Activated CD4-positive, alpha-beta T cell treated with anti-CD3 and anti-CD28 coated beads, Interleukin-10, Interleukin-2, amounts not matched to agents 100 ng/mL and 50 ng/mL, durations not matched to agents 16 hours and 8 hours (primary cell): ENCODE data around the gene GFM1.
"Not testable (repeated sequence)": the region's sequence is repeated elsewhere in the genome, so short reads cannot be mapped to it uniquely, and the experiment has no call there.

Experiments
- DNase-seq: peaks from one replicate; pipeline ENCODE4 v3.0.0-alpha.2; 2020

GFM1 gene

DNA sequence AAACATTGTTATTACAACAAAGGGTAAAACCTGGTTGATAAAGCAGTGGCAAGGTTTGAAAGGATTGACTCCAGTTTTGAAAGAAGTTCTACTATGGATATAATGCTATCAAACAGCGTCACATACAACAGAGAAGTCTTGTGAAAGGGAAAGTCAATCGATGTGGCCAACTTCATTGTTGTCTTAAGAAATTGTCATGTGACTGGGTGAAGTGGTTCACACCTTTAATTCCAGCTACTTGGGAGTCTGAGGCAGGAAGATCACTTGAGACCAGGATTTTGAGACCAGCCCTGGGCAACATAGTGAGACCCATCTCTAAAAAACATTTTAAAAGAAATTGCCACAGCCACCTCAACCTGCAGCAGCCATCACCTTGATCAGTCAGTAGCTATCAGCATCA is 34.4 kb downstream of the GFM1 start:
- no peak for DNase-seq

DNA sequence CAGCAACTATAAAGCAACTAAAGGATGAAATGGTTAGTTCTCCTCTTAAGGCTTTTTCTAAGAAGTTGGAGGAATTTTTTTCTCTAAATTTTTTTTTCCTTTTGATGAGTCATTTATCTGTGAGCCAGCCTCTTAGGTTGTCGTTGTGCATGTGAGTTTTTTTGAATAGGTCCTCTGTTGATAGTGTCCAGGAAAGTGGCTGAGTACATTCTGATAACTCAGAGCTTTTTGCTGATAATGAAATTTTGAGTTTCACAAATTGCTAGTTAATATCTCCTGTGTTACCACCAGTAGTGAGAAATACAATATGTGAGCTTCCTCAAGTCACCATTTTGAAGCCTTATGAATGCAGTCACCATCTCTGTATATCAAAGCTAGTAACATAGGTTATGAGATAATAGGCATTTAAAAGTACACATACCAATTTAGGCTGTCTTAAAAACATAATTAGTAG is 35.2 kb downstream of the GFM1 start:
- DNase-seq: no peak

DNA sequence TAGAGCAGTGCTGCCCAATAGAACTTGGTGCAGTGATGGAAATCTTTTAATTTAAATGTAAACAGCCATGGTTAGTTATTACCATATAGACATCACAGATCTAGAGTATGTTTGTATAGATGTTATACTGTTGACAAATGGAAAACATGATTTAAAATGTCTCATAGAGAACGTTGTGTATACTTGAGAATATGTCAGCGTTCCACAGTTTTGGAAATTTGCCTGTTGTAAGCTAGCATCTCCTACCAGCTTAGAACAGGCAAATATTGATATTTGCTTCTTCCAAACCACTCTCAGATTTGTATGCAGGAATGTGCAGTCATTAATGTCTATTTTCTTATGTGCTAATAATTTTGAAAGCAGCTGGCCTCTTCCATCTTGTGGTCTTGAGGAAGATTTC is 36.5 kb downstream of the GFM1 start:
- no peak for DNase-seq

DNA sequence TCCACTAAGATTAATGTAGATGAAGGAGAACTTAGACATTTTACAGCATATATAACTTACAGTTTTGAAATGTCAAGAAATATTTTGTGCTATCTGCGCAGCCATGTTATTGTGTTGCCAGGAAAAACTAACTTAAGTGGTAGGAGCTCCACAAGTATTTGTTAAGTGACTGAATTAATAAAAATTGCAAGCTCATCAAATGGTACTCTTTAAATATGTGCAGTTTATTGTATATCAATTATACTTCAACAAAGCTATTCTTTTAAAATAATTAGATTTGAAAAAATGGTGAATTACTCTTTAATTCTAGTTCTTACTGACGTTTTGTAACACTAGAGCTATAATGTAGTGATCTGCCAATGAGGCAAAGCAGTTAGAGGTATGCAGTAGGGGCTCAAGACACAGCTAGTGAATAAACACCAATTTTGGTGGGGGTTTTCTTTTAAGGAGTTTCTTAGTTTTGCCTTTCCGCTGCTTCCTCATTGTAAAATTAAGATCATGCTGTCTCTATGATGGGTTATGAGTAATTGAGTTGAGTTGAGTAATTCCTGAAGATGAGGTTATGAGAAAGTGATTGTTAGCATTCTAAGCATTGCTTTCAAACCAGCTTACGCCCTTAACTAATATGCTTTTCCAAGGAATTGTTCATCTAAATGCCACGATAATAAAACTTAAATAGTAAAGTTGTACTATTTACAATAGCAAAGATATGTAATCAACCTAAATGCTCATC is 39.1 kb downstream of the GFM1 start:
- peak; percentile 44 for DNase-seq

DNA sequence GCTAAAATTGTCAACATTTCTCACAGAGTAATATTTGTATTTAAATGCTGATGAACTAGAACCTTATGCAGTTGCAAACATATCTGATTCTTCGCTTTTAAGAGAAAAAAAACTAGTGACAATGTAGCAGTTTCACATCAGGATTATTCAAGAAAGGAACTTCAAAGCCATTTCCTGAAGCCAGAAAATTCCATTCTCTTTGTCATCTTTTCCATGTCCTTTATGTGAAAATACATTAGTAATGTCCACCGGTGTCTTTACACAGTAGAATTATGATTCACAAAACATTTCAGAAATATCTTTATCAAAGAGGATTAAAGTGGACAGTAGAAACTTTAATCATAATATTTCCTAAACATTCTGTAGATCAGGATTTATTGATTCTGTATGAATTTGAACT is 40.8 kb downstream of the GFM1 start:
- DNase-seq: no peak

DNA sequence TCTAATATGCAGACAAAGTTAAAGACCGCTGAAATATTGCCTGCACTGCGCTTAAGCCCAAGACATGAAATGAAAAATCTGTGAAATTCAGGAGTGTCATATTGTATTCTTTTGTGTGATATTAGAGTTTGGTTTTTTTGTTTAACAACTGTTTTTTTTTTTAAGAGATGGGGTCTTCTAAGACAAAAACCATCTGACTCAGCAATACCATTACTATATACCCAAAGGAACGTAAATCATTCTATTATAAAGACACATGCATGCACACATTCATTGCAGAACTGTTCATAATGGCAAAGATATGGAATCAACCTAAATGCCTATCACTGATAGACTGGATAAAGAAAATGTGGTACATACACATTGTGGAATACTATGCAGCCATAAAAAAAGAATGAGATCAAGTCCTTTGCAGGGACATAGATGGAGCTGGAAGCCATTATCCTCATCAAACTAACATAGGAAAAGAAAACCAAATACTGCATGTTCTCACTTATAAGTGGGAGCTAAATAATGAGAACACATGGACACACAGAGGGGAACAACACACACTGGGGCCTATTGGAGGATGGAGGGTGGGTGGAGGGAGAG is 49.6 kb downstream of the GFM1 start:
- DNase-seq: not testable (repeated sequence)

DNA sequence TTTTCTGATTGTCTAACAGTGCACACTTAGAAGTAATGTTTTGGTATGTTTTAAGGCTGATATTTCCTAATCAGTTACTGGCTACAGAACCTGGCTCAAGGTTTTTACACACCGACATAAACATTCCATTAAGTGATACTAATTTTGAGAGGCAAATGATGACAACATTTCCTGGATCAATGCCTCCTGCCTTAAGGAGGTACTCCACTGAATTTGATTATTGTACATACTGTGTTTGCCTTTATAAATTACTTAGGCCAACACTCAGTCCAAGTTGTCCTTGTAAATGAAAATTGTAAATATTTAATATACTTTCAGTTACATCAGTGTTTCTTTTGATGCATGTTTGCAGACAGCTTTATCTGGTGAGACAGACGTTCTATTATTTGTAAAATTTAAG is 52.3 kb downstream of the GFM1 start:
- DNase-seq: no peak

DNA sequence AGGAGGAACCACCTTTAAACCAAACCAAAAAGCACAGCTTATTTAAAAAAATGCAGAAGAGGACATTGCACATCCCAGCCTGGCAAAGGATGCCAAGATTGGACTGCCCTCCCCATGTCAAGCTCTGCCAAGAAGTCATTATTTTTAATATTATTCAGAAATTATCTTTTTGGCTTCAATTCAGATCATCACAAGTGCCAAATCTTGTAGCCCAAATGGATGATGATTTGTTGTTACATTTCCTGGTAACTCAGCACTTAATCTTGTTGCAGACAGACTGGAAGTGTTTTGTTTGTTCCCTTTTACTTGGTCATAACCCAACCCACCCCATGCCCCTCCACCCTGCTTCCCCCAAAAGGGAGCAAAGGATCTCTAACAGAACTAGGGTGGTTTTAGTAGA is 56.2 kb downstream of the GFM1 start:
- no peak for DNase-seq

DNA sequence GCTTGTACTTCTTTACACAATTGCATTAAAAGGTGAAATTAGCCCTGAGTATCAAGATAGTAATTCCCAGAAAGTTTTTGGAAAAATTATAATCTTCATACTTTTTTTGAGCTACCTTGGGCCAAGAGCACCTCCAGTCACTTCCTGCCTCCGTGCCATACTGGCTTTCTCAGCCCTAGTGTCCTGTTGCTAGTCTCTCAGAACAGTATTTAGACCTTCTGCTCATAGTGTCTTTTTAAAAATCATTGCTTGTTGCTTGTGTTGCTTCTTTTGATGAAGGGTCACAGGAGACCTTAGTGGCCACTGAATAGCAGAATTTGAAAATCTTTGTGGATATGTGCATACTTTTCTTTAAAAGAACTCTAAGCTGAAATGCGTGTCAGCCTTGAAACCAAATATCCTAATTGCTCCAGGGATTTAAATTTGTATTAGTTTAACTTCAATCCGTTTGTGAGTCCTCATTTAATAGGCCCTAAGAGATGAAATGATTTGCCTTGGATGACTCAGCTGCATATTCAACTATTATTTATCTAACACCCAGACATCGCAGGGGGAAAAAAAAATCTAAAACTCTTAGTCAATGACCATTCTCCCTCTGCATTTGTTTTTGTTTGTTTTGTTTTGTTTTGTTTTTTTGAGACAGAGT is 57.2 kb downstream of the GFM1 start:
- DNase-seq: no peak

DNA sequence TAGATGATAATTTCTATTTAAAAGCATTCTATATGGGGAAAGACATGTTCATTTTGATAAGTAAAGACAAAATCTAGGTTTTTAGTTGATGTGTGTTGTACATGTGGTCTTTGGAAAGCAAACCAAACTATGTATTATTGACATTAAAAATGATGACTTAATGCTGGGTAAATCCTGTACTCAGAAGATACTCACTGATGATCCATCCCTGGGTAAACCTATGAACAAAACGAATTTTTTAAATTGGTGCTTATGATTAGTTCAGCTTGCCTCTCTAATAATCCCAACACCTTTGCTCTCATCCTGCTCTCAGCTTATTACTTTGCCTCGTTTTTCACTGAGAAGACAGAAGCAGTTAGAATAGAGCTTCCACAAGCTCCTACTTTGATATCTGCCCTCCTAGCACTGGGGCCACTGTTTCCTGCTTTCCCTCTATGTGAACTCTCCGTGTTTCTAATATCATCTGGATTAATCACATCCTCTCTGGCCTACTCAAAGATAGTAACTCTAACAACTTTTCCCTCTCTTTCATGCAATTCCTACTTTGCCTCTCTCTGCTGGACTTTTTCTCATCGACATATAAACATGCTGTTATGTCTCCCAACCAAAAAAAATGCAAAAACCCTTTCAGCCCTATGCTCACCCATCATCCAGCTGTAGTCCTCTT is 58.6 kb downstream of the GFM1 start:
- no peak for DNase-seq

DNA sequence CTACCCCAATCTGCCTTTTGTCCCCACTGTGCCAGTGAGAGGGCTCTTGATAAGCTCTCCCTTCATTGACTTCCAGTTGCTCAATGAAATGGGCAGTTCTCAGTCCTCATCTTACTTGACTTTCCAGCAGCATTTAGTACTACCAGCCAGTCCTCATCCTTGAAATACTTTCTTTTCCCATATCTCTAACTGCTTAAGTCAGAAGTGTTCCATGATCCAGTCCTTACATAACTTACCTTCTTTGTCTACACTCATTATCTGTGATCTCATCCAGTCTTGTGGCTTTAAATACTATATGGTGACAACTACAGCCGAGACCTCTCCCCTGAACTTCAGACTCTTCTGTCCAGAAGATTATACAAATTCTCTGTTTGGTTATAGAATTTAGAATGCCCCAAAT is 59.2 kb downstream of the GFM1 start:
- no peak for DNase-seq

DNA sequence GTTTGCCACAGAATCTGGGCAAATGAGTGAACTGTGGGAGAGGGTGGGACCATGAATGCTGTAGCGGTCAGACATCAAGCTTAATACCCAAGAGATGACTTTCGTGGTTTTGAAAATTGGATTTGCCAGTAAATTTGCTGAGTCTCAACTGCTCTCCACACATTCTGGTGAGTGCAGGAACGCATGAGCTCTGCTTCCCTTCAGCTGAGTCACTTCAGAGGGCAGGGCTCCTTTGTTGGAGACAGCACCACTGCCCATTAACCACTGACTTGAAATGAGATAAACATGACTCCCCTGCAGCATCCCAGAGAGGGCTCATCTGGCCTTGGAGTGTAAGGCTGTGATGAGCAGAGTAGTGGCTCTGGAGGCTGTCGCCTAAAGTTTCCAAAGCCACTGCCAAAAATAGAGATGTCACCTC is 65.3 kb downstream of the GFM1 start:
- DNase-seq: peak; percentile 32

DNA sequence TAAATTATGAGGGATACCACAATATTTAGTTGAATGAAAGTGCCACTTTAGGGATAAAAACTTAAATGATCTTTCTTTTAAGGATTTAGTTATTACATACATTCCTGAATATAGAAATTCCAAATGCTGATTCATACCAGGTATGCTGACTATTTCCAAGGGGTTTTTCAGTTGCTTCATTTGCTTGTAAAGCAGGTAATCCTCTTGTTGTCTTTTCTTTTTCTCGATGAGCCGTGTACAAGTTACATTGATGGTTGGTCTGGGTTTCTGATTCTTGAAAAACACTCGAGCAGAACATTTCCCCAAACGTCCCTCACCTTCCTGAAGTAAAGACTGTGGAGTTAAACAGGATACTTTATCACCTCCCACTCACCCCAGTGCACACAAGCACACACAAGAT is 66.3 kb downstream of the GFM1 start:
- no peak for DNase-seq

DNA sequence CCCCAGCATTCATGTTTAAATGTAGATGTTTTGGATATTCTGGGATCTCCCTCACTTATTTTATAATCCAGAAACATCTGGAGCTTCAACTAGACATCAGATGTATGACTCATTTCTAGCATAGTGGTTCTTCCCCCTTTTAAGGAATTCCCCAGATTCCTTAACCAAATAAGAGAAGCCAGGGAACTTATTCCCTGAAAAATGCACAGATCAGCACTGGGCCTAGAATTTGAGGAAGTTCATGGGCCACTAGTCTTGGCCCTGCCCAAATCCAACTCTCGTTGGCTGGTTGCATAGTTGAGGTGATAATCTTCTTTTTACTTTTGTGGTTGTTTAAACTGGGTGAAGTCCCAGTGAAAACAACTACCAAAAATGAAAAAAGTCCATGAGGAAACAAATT is 67.6 kb downstream of the GFM1 start:
- DNase-seq: no peak

DNA sequence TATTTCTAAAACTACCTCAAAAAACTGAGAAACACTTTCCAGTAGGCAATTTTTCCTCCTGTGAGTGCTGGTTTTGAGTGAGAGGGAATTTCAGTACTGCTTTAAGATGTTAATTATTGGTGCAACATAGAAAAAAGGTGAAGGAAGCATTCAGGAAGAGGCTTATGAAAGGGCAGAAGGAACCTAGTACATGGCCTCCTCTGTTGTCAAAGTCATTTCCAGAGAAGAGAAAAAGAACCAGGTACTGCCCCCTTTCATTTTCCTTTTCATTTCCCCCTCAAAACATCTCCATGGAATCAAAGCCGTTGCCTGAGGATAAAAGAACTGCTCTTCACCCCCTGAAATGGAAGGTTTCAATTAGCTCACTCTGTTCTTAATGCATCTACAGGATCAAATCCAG is 68.1 kb downstream of the GFM1 start:
- DNase-seq: peak; percentile 34

DNA sequence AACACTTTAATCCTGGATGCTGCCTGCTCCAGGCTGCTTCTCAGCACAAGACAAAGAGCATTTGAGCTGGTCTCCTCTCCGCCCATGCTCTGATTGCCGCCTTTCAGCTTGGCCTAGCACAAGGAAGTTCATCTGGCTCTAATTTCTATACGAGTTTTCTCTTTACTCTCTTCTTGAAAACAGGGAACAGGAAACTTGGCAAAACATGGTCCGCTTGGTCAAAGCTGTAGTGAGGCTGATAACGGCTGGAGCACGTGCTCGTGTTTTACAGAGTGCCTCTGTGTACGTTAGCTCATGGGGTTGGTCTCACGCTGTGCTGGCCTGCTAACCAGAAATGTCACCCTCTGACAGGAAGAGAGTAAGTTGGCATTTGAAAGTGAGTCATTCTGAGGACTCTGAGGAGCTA is 68.8 kb downstream of the GFM1 start:
- DNase-seq: peak; percentile 58

DNA sequence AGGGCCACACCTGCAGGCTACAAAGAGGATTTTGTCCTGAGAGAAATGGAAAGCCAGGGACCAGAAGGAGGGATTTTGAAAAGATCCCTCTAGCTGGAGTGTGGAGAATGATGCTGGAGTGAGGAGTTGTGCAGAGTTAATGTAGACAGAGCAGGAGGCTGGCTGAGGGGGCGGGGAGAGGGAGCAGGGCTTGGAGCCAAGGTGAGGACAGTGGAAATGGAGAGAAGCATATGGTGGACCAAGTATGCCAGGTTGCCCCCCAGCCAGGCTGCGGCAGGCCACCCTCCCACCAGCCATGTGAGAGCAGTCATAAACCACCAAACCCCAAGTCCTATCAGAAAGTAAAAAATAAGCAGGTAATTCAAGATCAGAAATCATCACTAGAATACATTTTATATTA is 73.2 kb downstream of the GFM1 start:
- DNase-seq: no peak

DNA sequence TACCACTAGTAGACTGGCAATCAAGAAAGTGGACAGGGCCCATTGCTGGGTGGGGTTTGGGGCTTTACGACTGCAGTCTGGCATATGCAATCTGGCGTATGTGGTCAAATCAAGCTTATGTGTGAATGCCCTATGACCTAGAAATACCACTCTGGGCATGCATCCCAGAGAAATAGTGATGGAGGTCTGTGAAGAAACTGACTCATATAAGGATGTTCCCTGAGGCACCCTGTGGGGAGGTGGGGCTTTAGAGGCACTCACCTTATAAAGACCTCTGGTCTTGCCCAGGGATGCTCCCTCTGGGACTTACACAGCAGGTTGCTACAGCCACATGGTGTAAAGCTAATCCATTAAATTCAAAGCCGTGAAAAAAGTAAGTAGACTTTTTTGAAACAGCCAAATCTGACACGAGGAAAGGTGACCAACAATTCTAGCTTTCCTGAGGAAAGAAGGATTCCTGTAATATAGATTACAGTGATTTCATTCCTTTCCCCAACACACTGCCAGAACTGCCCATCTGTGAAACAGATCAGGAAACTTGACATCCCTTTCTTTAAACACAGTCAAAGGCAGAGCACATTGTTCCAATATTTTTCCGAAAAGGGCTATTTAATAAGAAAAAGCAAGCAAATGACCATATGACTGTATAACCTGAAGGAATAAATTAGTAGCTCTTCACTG is 74.3 kb downstream of the GFM1 start:
- DNase-seq: no peak

DNA sequence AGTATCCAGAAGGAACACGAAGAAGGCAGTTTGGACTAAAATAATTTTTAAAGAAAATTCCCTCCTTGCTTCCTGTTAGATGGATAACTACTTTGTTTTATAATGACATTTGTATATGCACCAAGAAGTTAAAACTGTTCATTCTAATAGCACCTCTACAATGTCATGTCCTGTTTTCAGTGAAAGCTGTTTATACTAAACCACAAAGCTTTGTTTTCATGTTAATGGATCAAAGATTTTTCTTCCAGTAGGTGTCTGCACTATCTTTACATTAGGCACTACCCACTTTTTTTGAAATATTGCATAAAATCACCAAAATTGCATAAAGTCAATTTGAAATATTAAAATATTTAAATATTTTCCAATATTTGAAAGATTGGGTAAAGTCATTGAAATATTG is 77.8 kb downstream of the GFM1 start:
- no peak for DNase-seq

DNA sequence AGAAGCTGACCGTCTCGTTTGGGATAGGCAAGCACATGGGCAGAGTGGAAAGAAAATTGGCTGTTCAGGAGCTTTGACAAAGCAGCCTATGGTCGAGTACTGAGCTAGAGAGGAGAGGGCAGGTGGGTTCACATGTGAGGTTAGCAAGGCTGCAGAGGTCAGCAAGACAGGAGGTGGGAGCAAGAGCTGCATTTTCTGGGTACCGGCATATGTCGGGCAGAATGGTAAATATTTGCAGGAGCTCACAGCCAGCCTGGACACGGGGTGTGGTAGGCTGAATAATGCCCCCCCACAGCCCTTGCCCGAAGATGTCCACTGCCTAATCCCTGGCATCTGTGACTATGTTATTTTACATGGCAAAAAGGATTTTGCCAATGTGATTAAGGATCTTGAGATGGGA is 79.7 kb downstream of the GFM1 start:
- no peak for DNase-seq

DNA sequence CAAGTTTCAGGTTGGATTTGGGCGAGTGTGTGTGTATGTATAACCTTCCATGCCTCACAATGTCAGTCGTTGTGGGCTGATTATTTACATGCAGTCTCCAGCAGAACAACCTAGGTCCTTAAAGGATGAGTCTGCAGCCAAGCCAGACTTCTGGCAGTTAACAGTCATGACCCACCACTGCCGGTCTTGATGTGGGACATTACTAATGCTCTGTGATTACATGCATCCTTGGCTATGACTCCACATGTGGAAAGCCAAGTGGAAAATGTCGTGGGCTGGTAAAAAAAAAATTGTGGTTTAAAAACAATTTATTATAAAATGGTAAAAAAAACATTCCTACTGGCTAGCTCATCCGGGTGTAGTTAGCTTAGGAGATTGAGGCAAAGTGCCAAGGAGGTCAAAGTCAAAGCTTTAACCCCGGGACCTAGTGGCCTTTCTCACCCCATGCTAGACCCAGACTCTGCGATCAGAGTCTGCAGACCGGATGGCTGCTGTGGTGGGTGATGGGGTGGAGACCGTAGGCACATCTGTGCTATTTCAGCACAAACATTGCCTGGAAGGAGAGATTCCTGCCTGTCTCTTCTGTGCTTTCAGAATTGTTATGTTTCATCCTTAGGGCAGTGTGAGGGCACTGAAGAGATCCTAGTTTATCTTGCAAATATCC is 81.2 kb downstream of the GFM1 start:
- DNase-seq: no peak

DNA sequence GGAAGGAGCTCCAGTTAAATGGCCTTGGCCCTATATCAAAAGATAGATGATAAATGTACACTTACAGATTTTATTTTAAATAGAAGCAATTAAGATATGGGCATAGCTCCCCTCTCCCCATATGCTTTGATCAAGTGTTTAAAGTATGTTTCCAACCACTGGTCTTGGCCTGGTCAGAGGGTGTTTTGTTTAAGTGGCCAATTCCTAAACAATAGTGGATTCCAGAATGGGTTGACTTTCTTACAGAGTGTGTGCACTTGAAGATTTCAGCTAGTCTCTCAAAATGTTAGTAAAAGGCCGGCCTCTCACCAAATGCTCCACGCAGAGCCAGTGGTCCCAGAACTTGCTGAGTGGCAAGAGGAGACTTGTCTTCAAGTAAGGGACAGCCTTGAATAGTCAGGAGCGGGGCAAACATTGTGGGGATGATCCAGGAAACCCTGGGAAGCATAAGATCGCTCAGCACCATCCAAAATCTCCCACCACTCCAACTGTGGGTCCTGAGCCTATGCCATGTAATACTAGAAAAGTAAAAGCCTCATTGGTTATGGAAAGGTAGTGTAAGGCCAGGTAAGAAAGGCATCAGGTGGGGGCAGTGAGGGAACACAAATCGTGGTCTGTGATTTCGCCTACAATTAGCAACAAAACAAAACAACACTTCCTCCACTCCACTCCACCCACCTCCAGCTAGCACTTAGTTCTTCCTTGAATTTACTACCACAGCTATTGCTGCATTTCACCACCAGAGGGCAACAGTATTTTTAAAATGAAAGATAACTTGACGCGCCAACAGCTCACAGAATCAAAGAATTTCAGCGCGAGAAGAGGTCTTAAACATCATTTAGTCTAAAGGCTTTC is 83.1 kb downstream of the GFM1 start:
- DNase-seq: peak; percentile 73
